ENCODE data around the gene ARHGAP6. TPM values are rescaled to one million over a fixed set of nuclear protein-coding genes. Genes with fewer than 3 reads are reported as not detected.

ARHGAP6 gene
- total RNA-seq, 6 experiments from 2014 or later, result 0.51 to 1.0 (median 0.69) TPM

DNA sequence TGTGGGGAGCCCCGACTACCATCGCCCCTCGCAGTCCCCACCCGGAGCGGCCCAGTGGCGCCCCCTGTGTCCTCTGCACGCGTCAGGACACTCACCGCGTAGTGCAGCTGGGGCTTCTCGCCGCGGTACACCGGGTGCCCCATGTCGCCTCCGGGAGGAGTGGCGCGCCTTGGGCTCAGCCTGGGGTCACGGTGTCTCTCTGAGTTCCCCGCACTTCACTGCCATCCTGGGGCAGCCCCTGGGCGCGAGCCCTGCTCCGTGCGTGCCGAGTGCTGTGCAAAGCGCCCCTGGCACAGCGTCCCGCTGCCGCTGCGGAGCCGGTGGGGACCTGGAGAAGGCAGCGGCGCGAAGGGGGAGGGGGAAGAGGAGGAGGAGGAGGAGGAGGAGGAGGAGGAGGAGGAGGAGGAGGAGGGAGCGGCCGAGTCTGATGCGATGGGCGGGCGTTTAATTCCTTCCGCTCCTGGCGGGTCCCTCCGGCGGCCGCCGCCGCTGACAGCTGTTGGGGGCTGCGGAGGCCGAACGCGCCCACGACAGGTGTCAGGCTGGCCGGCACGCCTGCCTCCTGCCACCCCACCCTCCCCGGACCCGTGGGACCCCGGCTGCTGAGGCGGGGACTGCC is 238.2 kb downstream of the ARHGAP6 start:
- TF ChIP-seq, protein P1, sequence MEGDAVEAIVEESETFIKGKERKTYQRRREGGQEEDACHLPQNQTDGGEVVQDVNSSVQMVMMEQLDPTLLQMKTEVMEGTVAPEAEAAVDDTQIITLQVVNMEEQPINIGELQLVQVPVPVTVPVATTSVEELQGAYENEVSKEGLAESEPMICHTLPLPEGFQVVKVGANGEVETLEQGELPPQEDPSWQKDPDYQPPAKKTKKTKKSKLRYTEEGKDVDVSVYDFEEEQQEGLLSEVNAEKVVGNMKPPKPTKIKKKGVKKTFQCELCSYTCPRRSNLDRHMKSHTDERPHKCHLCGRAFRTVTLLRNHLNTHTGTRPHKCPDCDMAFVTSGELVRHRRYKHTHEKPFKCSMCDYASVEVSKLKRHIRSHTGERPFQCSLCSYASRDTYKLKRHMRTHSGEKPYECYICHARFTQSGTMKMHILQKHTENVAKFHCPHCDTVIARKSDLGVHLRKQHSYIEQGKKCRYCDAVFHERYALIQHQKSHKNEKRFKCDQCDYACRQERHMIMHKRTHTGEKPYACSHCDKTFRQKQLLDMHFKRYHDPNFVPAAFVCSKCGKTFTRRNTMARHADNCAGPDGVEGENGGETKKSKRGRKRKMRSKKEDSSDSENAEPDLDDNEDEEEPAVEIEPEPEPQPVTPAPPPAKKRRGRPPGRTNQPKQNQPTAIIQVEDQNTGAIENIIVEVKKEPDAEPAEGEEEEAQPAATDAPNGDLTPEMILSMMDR (IDR thresholded peaks at IDR 0.05), result peak; percentile 48; the same call in 1 of the 2 replicates
- Mint-ChIP-seq H3K27ac (no peak overlapping the region), H3K4me1 (ENCODE audit: low read depth) (peaks cover 19% of the 10 kb centered on the region), H3K9me3 (no peaks in the 10 kb centered on the region), H3K4me3 (no peak overlapping the region), H3K36me3 (ENCODE audit: low read depth) (no peaks in the 10 kb centered on the region), H3K27me3 (ENCODE audit: insufficient read depth) (peaks cover 2% of the 10 kb centered on the region; the same call in 1 of the 2 replicates)
- DNase-seq, result no peak

DNA sequence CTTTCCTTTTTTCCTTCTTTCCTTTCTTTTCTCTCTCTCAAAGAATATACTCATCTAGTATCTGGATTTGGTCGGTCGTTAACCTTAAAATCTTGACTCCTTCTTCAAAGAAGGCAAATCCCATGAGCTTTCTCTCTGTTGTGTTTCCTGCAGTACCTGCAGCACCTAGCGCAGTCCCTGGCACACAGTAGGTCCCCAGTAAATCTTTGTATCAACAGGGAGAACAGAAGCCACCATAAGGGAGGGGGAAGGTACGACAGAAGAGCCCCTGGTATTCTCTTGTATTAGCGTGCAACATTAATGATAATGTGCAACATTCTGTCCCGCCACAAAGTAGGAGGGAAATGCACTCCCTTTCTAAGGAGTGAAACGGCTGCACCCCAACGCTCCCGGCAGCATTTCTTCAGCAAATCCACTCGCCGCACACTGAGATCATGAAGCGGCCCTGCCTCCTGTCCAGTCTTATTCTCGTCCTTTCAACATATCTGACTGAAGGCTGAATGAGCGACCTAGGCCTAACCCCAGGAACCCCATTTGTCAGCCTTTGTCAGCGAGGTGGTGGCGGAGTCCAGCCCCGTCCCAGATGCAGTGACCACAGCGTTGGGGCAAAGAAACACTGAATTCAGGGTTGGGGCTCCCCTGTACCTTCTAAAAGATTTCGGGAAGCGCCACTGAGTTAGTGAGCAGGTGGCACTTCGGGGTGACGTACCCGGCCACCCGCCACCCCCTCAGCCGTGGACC is 238.8 kb downstream of the ARHGAP6 start:
- H3K4me1 Mint-ChIP-seq (ENCODE audit: low read depth), result peaks cover 23% of the 10 kb centered on the region
- no peaks in the 10 kb centered on the region for H3K9me3 Mint-ChIP-seq
- H3K27ac Mint-ChIP-seq, result no peak overlapping the region
- peaks cover 2% of the 10 kb centered on the region; the same call in 1 of the 2 replicates for H3K27me3 Mint-ChIP-seq (ENCODE audit: insufficient read depth)
- no peak for DNase-seq
- H3K4me3 Mint-ChIP-seq, result peak overlapping the region; percentile 43; the same call in 1 of the 2 replicates
- no peaks in the 10 kb centered on the region for H3K36me3 Mint-ChIP-seq (ENCODE audit: low read depth)
- TF ChIP-seq, protein P1 (IDR thresholded peaks at IDR 0.05), result no peak

DNA sequence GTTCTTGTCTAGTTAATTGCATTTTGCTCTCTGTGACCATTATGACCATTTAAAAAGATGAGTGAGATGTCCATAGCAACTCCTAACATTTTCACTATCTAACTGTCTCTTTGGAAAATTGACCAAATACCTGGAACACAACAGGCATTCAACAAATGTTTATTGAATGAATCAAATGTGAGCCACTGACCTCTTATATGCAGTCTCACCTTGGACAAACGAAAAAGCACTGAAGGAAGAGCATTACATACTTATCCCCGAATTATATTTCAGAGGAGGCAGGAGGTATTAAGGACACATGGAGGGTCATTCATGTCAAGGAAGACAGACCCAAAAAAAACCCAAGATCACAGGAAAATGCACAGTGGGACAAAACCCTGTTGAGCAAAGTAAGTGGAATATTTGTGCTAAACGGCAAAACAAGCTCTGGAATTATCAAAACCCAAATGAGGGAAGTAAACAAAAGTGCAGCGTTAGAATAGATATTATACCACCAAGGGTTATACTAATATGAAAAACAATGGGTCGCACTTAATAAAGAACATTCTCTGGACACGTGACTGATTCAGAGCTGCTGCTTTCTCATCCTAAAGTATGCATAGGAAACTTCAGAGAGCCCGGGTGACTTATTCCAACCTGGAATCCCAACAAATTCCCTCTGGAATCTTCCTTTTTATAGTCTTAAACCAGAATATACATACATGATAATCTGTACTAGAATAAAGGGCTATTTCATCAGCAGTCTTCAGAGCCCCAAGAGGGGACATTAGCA is 240.6 kb downstream of the ARHGAP6 start:
- H3K27ac Mint-ChIP-seq, result no peak overlapping the region

GRCh38 chrX:11423949-11424348 is 241.8 kb downstream of the ARHGAP6 start:
- Mint-ChIP-seq H3K27me3 (ENCODE audit: insufficient read depth) (peaks cover 2% of the 10 kb centered on the region; the same call in 1 of the 2 replicates), H3K9me3 (no peaks in the 10 kb centered on the region), H3K4me3 (no peak overlapping the region), H3K27ac (no peak overlapping the region), H3K36me3 (ENCODE audit: low read depth) (no peaks in the 10 kb centered on the region), H3K4me1 (ENCODE audit: low read depth) (peaks cover 23% of the 10 kb centered on the region)
- no peak for DNase-seq
- TF ChIP-seq, protein P1 (IDR thresholded peaks at IDR 0.05), result no peak

More for the DNA sequence above, 240.6 kb downstream of the ARHGAP6 start:
- Mint-ChIP-seq H3K4me3 (no peak overlapping the region), H3K9me3 (no peaks in the 10 kb centered on the region), H3K36me3 (ENCODE audit: low read depth) (no peaks in the 10 kb centered on the region), H3K4me1 (ENCODE audit: low read depth) (peaks cover 23% of the 10 kb centered on the region), H3K27me3 (ENCODE audit: insufficient read depth) (peaks cover 2% of the 10 kb centered on the region; the same call in 1 of the 2 replicates)
- TF ChIP-seq, protein P1 (IDR thresholded peaks at IDR 0.05), result no peak
- DNase-seq, result no peak

DNA sequence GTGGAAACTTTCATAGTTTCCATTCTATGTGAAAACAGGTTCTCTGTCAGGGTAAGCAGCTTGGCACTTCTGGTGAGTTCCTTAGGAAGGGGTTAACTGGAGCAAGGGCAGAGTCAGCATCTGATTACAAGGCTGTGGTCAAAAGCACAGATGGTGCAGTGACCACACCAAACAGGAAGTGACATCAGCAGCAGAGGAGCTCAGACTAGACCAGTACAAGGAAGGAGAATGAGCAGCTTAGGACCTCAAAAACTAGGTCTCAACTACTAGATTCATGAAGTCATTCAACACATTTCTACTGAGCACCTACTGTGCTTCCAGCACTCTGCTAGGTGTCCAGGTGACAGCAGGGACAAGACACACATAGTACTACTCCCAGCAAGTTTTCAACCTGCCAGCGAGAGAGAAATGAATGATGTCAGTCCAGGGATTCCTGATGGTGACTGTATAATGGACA is 242.3 kb downstream of the ARHGAP6 start:
- H3K4me1 Mint-ChIP-seq (ENCODE audit: low read depth), result peaks cover 23% of the 10 kb centered on the region
- peak; percentile 49 for DNase-seq
- peak overlapping the region; percentile 69 for H3K27ac Mint-ChIP-seq
- H3K9me3 Mint-ChIP-seq, result no peaks in the 10 kb centered on the region
- peaks cover 2% of the 10 kb centered on the region; the same call in 1 of the 2 replicates for H3K27me3 Mint-ChIP-seq (ENCODE audit: insufficient read depth)
- H3K36me3 Mint-ChIP-seq (ENCODE audit: low read depth), result no peaks in the 10 kb centered on the region
- H3K4me3 Mint-ChIP-seq, result no peak overlapping the region
- TF ChIP-seq, protein P1 (IDR thresholded peaks at IDR 0.05), result no peak

Data from HFFc6 (cell line).